Measurements from ENCODE around the gene FAM149A.

FAM149A gene

GRCh38 chr4:186159613-186160012, 55.1 kb downstream of the FAM149A start:
- Histone ChIP-seq H3K9me2 (replicated peaks; ENCODE audit: low read depth, low read length) (no peaks in the 10 kb centered on the region), H3K79me2 (ENCODE audit: insufficient read depth, low read length) (no peaks in the 10 kb centered on the region), H3K36me3 (ENCODE audit: insufficient read depth, low read length) (no peaks in the 10 kb centered on the region), H4K20me1 (ENCODE audit: insufficient read depth, low read length, poor library complexity, severe bottlenecking) (no peaks in the 10 kb centered on the region), H2AFZ (ENCODE audit: low read length) (no peak overlapping the region), H3K4me1 (ENCODE audit: insufficient read depth, low read length, poor library complexity, severe bottlenecking) (peaks cover 2% of the 10 kb centered on the region), H3K9me3 (ENCODE audit: insufficient read depth, low read depth, low read length) (no peaks in the 10 kb centered on the region), H3K27me3 (ENCODE audit: insufficient read depth, low read length, poor library complexity, severe bottlenecking) (no peaks in the 10 kb centered on the region), H3K9ac (ENCODE audit: low read depth, low read length, poor library complexity, severe bottlenecking) (no peak overlapping the region), H3K4me2 (ENCODE audit: low read depth, low read length, poor library complexity, severe bottlenecking) (no peak overlapping the region), H3K4me3 (ENCODE audit: low read length, poor library complexity, severe bottlenecking) (no peak overlapping the region), H3F3A (ENCODE audit: low read depth) (no peaks in the 10 kb centered on the region)
- TF ChIP-seq CTCF (conservative IDR thresholded peaks at IDR 0.05; ENCODE audit: low read length) (peak; percentile 23; the same call in 1 of the 2 replicates), EZH2phosphoT487 (IDR thresholded peaks at IDR 0.05; ENCODE audit: borderline replicate concordance) (no peak)

- Histone ChIP-seq H3F3A (ENCODE audit: low read depth) (no peaks in the 10 kb centered on the region), H3K9ac (ENCODE audit: low read depth, low read length, poor library complexity, severe bottlenecking) (no peak overlapping the region), H4K20me1 (ENCODE audit: insufficient read depth, low read length, poor library complexity, severe bottlenecking) (no peaks in the 10 kb centered on the region), H3K4me1 (ENCODE audit: insufficient read depth, low read length, poor library complexity, severe bottlenecking) (peaks cover 2% of the 10 kb centered on the region), H3K4me2 (ENCODE audit: low read depth, low read length, poor library complexity, severe bottlenecking) (no peak overlapping the region), H3K4me3 (ENCODE audit: low read length, poor library complexity, severe bottlenecking) (no peak overlapping the region), H3K79me2 (ENCODE audit: insufficient read depth, low read length) (no peaks in the 10 kb centered on the region), H2AFZ (ENCODE audit: low read length) (no peak overlapping the region), H3K36me3 (ENCODE audit: insufficient read depth, low read length) (no peaks in the 10 kb centered on the region), H3K9me3 (ENCODE audit: insufficient read depth, low read depth, low read length) (no peaks in the 10 kb centered on the region), H3K27me3 (ENCODE audit: insufficient read depth, low read length, poor library complexity, severe bottlenecking) (no peaks in the 10 kb centered on the region), H3K9me2 (replicated peaks; ENCODE audit: low read depth, low read length) (no peaks in the 10 kb centered on the region)
- no peak for TF ChIP-seq CTCF (conservative IDR thresholded peaks at IDR 0.05; ENCODE audit: low read length)
- no peak for TF ChIP-seq EZH2phosphoT487 (IDR thresholded peaks at IDR 0.05; ENCODE audit: borderline replicate concordance)
These were observed 56.6 kb downstream of the FAM149A start for GRCh38 chr4:186161138-186161537.

- Histone ChIP-seq H3K9ac (ENCODE audit: low read depth, low read length, poor library complexity, severe bottlenecking) (no peak overlapping the region), H3K9me2 (replicated peaks; ENCODE audit: low read depth, low read length) (no peaks in the 10 kb centered on the region), H3K27me3 (ENCODE audit: insufficient read depth, low read length, poor library complexity, severe bottlenecking) (no peaks in the 10 kb centered on the region), H3K79me2 (ENCODE audit: insufficient read depth, low read length) (no peaks in the 10 kb centered on the region), H3K9me3 (ENCODE audit: insufficient read depth, low read depth, low read length) (no peaks in the 10 kb centered on the region), H3K4me3 (ENCODE audit: low read length, poor library complexity, severe bottlenecking) (no peak overlapping the region), H3K36me3 (ENCODE audit: insufficient read depth, low read length) (no peaks in the 10 kb centered on the region), H3K4me2 (ENCODE audit: low read depth, low read length, poor library complexity, severe bottlenecking) (no peak overlapping the region), H2AFZ (ENCODE audit: low read length) (no peak overlapping the region), H4K20me1 (ENCODE audit: insufficient read depth, low read length, poor library complexity, severe bottlenecking) (no peaks in the 10 kb centered on the region), H3K4me1 (ENCODE audit: insufficient read depth, low read length, poor library complexity, severe bottlenecking) (no peaks in the 10 kb centered on the region), H3F3A (ENCODE audit: low read depth) (no peaks in the 10 kb centered on the region)
- TF ChIP-seq CTCF (conservative IDR thresholded peaks at IDR 0.05; ENCODE audit: low read length) = no peak
- no peak for TF ChIP-seq EZH2phosphoT487 (IDR thresholded peaks at IDR 0.05; ENCODE audit: borderline replicate concordance)
These were observed 62.5 kb downstream of the FAM149A start for GRCh38 chr4:186166852-186167512.

Data from Loucy (cell line).